AML-193 (cell line): ENCODE measurements around the gene OR10A3.

ENCODE experiments used
- DNase-seq, 2 experiments: peaks; one replicate each; lab custom pipeline; 2025; lab: John Stamatoyannopoulos, UW

OR10A3 gene

DNA sequence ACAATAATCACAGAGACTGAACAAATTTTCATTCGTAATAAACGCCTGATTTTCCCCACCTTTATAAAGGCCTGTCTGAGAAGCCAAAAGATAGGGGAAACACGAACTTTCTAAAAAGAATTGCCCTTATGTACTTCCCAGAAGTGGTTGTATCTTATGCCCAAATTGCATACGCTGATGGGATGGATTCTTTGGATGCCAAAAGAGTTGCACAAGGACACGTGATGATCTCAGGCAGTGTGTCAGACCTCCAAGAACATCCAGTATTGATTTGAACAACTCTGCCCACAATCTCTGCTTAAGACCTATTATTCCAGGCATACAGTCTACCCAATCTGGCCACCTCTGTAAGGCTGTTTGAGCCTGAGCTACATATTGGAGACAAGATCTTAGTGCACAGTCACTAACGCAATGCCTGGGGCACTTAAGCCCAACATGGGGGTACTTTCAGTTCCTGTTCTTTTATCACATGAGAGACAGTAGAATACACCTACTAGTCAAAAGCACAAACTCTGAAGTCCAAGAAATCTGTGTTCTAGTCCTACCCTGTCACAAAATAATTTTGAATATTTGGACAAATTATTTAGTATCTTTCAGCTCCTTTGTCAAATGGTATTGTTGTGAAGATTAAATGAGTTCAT lies 49.3 kb downstream of the OR10A3 start:
- DNase-seq, result no peak

GRCh38 chr11:7890417-7891172 lies 50.9 kb downstream of the OR10A3 start:
- no peak for DNase-seq

GRCh38 chr11:7889985-7890384 lies 51.5 kb downstream of the OR10A3 start:
- DNase-seq, result no peak
